Heart right ventricle (tissue), 16 donors: ENCODE measurements around the gene CST3. TPM values are rescaled to one million over a fixed set of nuclear protein-coding genes. Genes with fewer than 3 reads are reported as not detected.

Experiments
- ATAC-seq, 8 donors: fragments of 200-7000 bp; cut with Tn5 transposase; one replicate each; pipeline ENCODE4 v1.9.1; 2020; ENCODE audit warnings: mild to moderate bottlenecking in 8 of 8, moderate library complexity in 8 of 8, moderate number of reproducible peaks in 1 of 8
- DNase-seq, 2 donors: peaks; one replicate each; pipeline ENCODE4 v3.0.0-alpha.2; 2020
- H3K27ac ChIP-seq, 10 donors: fragments of 200-600 bp; sonication (generic) in 2 of 10; one replicate each; pipeline versions ENCODE4 v1.5.0 to v1.8.0; 2020 to 2022; ENCODE audit warnings: mild to moderate bottlenecking in 3 of 10
- H3K27me3 ChIP-seq, 7 donors: fragments of 200-600 bp; one replicate each; pipeline ENCODE4 v1.8.0; 2021 to 2022; ENCODE audit warnings: mild to moderate bottlenecking in 2 of 7
- H3K36me3 ChIP-seq, 9 donors: fragments of 200-600 bp; sonication (generic) in 1 of 9; one replicate each; pipeline versions ENCODE4 v1.5.0 to v1.8.0; 2020 to 2022; ENCODE audit warnings: mild to moderate bottlenecking in 2 of 9
- H3K4me1 ChIP-seq, 9 donors: fragments of 200-600 bp; sonication (generic) in 1 of 9; one replicate each; pipeline versions ENCODE4 v1.5.0 to v1.8.0; 2020 to 2022; ENCODE audit warnings: mild to moderate bottlenecking in 4 of 9
- H3K4me3 ChIP-seq, 10 donors: fragments of 200-600 bp; sonication (generic) in 2 of 10; one replicate each; pipeline versions ENCODE4 v1.5.0 to v1.8.0; 2020 to 2022; ENCODE audit warnings: mild to moderate bottlenecking in 7 of 10, moderate library complexity in 2 of 10
- H3K9me3 ChIP-seq, 11 donors: fragments of 200-600 bp in 10 of 11; sonication (generic) in 2 of 11; one replicate each; pipeline versions ENCODE4 v1.5.0 to v1.8.0; 2013 to 2022; ENCODE audit warnings: mild to moderate bottlenecking in 2 of 11, control low read depth in 1 of 11, moderate library complexity in 1 of 11
- WGBS, 2 donors: extraction: QIAGEN DNeasy Blood & Tissue Kit; methylation state at CpG; one replicate each; pipeline ENCODE4 v1.1.7; 2013; ENCODE audit warnings: inconsistent platforms in 1 of 2; 5-methylcytosine and 5-hydroxymethylcytosine counted together
- intact Hi-C, 10 donors: fragments of 100-400 bp; cut with DNase I; formaldehyde crosslinking; loops; one replicate each; pipeline versions ENCODE4 v1.11.1 to v1.14.2; 2022
- polyA plus RNA-seq, 2 donors: library from polyadenylated mRNA; stranded (reverse); fragments of 200-250 nt; gene quantifications; one replicate each; pipeline ENCODE4 v1.2.3, GENCODE V29; 2013
- total RNA-seq, 10 donors: library from RNA; stranded (reverse); fragmentation: NEBNext Ultra II Directional in 3 of 10; extraction: Animal tissue kit (Norgen Biotek cat#: 25700) in 3 of 10; gene quantifications; one replicate each; pipeline versions ENCODE4 v1.2.1 to v1.2.4, GENCODE V29; 2021 to 2023
- TF ChIP-seq, protein P1 (sequence below), 9 donors: fragments of 200-600 bp; sonication (generic) in 2 of 9; IDR thresholded peaks; one replicate each; pipeline versions ENCODE4 v1.5.0 to v1.8.0; 2021 to 2022; ENCODE audit warnings: antibody characterized with exemption in 9 of 9, mild to moderate bottlenecking in 5 of 9, moderate library complexity in 1 of 9
- donor health status: Arrhythmogenic right ventricular cardiomyopathy.
- donor health status: ischemic (EF 13 %, LVEDD 7.1; RV severe dilation, severe dysfunction).
- donor health status: healthy with polysubstance abuse.
- donor health status: DM: no; HTN: yes; CAD: no.
- donor health status: DM: no; HTN: no; CAD: no.
- donor health status: ischemic (EF 25% LVEDD 6.9; RV normal size, moderate dysfunction).
- donor health status: ischemic (EF 25% LVEDD 5.7; RV mildly dilated, moderate dysfunction).
- donor health status: healthy.
- donor health status: DM: yes; HTN: yes; CAD: no.
- donor health status: Ischemic cardiomyopathy.
- donor health status: ischemic (EF 35%, LVEDD 5.7; RV mildly dilated, moderate dysfunction).
- donor health status: nonischemic (EF 11% LVEDD 7.7; RV severe dilation, severe dysfunction).
- donor health status: DM: yes; HTN: yes; CAD: no.
- donor health status: PGD.
- donor health status: ischemic (EF 29% LVEDD 5.4; RV normal size, mild dysfunction).
- donor health status: nonischemic (EF 23%, LVEDD 6.1; RV moderate dilation, normal function).

The CST3 gene
- total and polyA plus RNA-seq, 12 donors: 395 to 1,066 (median 612) TPM

DNA sequence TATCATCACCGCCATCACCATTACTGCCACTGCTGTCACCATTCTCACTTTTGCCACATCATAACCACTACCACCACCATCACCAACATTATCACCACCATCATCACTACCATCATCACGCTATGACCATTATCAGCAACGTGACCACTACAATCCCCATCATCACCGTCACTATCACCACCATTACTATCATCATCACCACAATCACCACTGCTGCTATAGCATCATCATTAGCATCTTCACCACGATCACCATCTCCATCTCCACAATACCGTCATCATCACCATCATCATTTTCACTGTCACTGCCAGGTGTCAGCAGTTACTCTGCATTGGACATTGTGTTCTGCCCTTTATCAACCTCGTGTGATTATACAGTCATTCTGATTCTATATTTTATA lies 32.1 kb upstream of the CST3 start:
- WGBS, 2 donors: 93 to 95% methylated on average over 7 of the region's 7 CpGs
- TF ChIP-seq, protein P1, sequence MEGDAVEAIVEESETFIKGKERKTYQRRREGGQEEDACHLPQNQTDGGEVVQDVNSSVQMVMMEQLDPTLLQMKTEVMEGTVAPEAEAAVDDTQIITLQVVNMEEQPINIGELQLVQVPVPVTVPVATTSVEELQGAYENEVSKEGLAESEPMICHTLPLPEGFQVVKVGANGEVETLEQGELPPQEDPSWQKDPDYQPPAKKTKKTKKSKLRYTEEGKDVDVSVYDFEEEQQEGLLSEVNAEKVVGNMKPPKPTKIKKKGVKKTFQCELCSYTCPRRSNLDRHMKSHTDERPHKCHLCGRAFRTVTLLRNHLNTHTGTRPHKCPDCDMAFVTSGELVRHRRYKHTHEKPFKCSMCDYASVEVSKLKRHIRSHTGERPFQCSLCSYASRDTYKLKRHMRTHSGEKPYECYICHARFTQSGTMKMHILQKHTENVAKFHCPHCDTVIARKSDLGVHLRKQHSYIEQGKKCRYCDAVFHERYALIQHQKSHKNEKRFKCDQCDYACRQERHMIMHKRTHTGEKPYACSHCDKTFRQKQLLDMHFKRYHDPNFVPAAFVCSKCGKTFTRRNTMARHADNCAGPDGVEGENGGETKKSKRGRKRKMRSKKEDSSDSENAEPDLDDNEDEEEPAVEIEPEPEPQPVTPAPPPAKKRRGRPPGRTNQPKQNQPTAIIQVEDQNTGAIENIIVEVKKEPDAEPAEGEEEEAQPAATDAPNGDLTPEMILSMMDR (IDR thresholded peaks at IDR 0.05): no peak
- H3K4me1 ChIP-seq: peaks cover 0 to 15% (median 0%) of the 10 kb centered on the region in 9 donors
- intact Hi-C loops: loop anchor here in 4 of 10 donors (5.0 to 10.0 kb wide), 3 partner anchors 125 to 327 kb away; no protein-coding TSS in a partner anchor
- peaks cover 0 to 5% (median 0%) of the 10 kb centered on the region in 7 donors for H3K27me3 ChIP-seq
- no peak overlapping the region for H3K4me3 ChIP-seq
- peaks cover 0 to 4% (median 0%) of the 10 kb centered on the region in 11 donors for H3K9me3 ChIP-seq
- no peaks in the 10 kb centered on the region for H3K36me3 ChIP-seq
- no peak for ATAC-seq
- H3K27ac ChIP-seq: no peak overlapping the region
- no peak for DNase-seq

DNA sequence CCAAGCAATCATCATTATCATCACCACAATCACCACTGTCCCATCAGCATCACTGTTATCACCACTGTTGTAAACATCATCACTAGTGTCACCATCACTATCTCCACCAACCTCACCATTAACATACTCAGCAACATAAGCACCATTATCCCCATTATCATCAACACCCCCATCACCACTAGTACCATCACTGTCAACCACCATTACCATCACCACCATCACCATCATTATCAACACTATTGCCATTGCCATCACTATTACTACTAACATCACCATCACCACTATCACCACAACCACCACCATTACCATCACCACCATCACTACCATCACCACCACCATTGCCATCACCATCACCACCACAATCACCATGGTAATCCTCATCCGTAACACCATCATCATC lies 31.6 kb upstream of the CST3 start:
- TF ChIP-seq, protein P1 (IDR thresholded peaks at IDR 0.05): no peak
- WGBS, 2 donors: 98 to 100% methylated on average over 1 of the region's 1 CpG
- no peak overlapping the region for H3K27ac ChIP-seq
- ATAC-seq (no peak), DNase-seq (no peak)
- H3K4me3 ChIP-seq: no peak overlapping the region
- H3K36me3 ChIP-seq: no peaks in the 10 kb centered on the region
- intact Hi-C loops: loop anchor here in 3 of 10 donors (5.0 to 10.0 kb wide), 3 partner anchors 125 to 328 kb away; no protein-coding TSS in a partner anchor
- H3K9me3 ChIP-seq: peaks cover 0 to 4% (median 0%) of the 10 kb centered on the region in 11 donors
- H3K4me1 ChIP-seq: peaks cover 0 to 15% (median 0%) of the 10 kb centered on the region in 9 donors
- H3K27me3 ChIP-seq: peaks cover 0 to 5% (median 0%) of the 10 kb centered on the region in 7 donors

- peaks cover 0 to 5% (median 0%) of the 10 kb centered on the region in 7 donors for H3K27me3 ChIP-seq
- H3K4me1 ChIP-seq: peaks cover 0 to 15% (median 0%) of the 10 kb centered on the region in 9 donors
- H3K9me3 ChIP-seq: peaks cover 0 to 4% (median 0%) of the 10 kb centered on the region in 11 donors
- ATAC-seq (peak; percentile 67 to 86 (median 76)), DNase-seq (peak in 1 of 2 donors; percentile 54)
- 6 to 8% methylated on average over 4 of the region's 4 CpGs for WGBS, 2 donors
- H3K4me3 ChIP-seq: no peak overlapping the region
- H3K36me3 ChIP-seq: no peaks in the 10 kb centered on the region
- TF ChIP-seq, protein P1 (IDR thresholded peaks at IDR 0.05): peak; percentile 81 to 89 (median 87)
- intact Hi-C loops: loop anchor here in 3 of 10 donors (5.0 to 10.0 kb wide), 3 partner anchors 126 to 329 kb away; no protein-coding TSS in a partner anchor
- no peak overlapping the region for H3K27ac ChIP-seq
Measured at GRCh38 chr20:23668477-23668951, 30.8 kb upstream of the CST3 start.

GRCh38 chr20:23667666-23668065 lies 29.9 kb upstream of the CST3 start:
- Histone ChIP-seq H3K4me3 (no peak overlapping the region), H3K27me3 (peaks cover 0 to 5% (median 0%) of the 10 kb centered on the region in 7 donors), H3K36me3 (no peaks in the 10 kb centered on the region), H3K27ac (no peak overlapping the region), H3K9me3 (no peaks in the 10 kb centered on the region), H3K4me1 (peaks cover 0 to 15% (median 0%) of the 10 kb centered on the region in 9 donors)
- intact Hi-C loops: loop anchor here in 3 of 10 donors (5.0 to 10.0 kb wide), 3 partner anchors 127 to 330 kb away; no protein-coding TSS in a partner anchor
- ATAC-seq (no peak), DNase-seq (no peak)
- TF ChIP-seq, protein P1 (IDR thresholded peaks at IDR 0.05): no peak
- 77 to 82% methylated on average over 7 of the region's 7 CpGs for WGBS, 2 donors
